IPS-18a (cell line): ENCODE data around the gene TEX29.

Source experiments
- H3K27ac ChIP-seq: one replicate; pipeline ENCODE4 v1.5.1; 2013; ENCODE audit warnings: low read length
- H3K27me3 ChIP-seq: one replicate; pipeline ENCODE4 v1.6.1; 2013; ENCODE audit warnings: mild to moderate bottlenecking, low read length; ENCODE audit not compliant: control insufficient read depth, insufficient read depth
- H3K36me3 ChIP-seq: one replicate; pipeline ENCODE4 v1.6.1; 2013; ENCODE audit warnings: low read depth, low read length; ENCODE audit not compliant: control insufficient read depth
- H3K4me1 ChIP-seq: one replicate; pipeline ENCODE4 v1.6.1; 2013; ENCODE audit warnings: low read depth, low read length; ENCODE audit not compliant: control insufficient read depth
- H3K4me3 ChIP-seq: one replicate; pipeline ENCODE4 v1.5.1; 2013; ENCODE audit warnings: low read length
- H3K9ac ChIP-seq: one replicate; pipeline ENCODE4 v1.6.1; 2013; ENCODE audit warnings: mild to moderate bottlenecking, low read length, moderate library complexity
- H3K9me3 ChIP-seq: one replicate; pipeline ENCODE4 v1.6.1; 2013; ENCODE audit warnings: low read depth, low read length; ENCODE audit not compliant: control insufficient read depth

Gene TEX29

DNA sequence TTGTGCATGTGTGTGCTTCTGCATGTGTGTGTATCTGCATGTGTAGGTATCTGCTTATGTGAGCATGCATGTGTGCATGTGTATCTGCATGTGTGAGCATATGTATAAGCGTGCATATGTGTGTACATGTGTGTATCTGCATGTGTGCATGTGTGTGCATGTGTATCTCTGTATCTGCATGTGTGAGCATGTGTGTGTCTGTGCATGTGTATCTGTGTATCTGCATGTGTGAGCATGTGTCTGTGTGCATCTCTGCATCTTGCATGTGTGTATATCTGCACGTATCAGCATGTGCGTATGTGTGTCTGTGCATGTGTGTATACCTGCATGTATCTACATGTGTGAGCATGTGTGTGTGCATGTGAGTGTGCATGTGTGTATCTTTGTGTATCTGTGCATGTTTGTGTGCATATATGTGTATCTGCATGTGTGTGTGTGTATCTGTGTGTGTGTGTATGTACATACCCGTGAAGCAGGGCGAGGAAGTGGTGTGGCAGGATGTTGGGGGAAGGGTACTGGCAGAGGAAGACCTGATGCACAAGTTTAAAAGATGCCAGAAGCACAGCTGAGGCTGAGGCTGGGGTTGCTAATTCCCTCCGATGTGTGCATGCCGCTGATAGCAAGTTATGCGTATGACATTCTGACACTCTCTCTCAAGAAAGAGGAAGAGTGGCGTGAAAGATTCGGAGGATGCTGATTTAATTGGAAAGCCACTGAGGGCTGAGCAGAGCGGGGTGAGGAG, 64.2 kb downstream of the TEX29 start:
- H3K36me3 ChIP-seq = no peaks in the 10 kb centered on the region
- no peaks in the 10 kb centered on the region for H3K27me3 ChIP-seq
- H3K9me3 ChIP-seq = no peaks in the 10 kb centered on the region
- no peak overlapping the region for H3K4me3 ChIP-seq
- no peaks in the 10 kb centered on the region for H3K4me1 ChIP-seq
- no peak overlapping the region for H3K9ac ChIP-seq
- H3K27ac ChIP-seq = no peak overlapping the region

DNA sequence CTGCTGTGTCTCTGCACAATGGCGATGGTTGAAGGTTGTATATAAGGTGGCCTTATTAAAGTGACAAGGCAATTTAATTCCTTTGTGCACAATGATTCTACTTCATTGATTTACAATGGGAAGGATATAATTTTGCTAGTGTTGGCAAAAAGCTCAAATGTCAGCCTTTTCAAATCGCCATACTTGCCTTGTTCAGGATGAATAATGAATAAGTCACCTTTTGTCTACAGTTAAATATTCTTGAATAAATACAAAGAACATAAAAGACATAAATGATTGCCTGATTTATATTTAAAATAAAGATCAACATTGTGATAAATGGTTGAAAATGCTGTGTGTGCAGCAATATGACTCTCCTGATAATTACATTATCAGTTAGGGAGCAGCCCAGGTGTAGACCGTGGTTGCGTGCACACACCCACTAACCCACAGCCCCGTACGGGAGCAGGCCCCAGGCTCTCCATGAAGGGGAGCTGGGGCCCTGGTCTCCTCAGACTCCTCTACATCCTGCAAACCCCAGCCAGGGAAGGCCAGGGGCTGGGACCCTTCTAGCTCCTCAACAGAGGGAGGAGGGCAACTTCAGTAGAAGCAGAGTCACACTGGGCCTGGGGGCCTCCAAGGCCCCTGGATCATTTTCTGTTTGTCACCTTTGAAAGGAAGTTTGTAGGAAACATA, 64.9 kb downstream of the TEX29 start:
- H3K27ac ChIP-seq = no peak overlapping the region
- no peaks in the 10 kb centered on the region for H3K4me1 ChIP-seq
- no peaks in the 10 kb centered on the region for H3K9me3 ChIP-seq
- no peaks in the 10 kb centered on the region for H3K27me3 ChIP-seq
- no peak overlapping the region for H3K9ac ChIP-seq
- no peak overlapping the region for H3K4me3 ChIP-seq
- H3K36me3 ChIP-seq = no peaks in the 10 kb centered on the region

DNA sequence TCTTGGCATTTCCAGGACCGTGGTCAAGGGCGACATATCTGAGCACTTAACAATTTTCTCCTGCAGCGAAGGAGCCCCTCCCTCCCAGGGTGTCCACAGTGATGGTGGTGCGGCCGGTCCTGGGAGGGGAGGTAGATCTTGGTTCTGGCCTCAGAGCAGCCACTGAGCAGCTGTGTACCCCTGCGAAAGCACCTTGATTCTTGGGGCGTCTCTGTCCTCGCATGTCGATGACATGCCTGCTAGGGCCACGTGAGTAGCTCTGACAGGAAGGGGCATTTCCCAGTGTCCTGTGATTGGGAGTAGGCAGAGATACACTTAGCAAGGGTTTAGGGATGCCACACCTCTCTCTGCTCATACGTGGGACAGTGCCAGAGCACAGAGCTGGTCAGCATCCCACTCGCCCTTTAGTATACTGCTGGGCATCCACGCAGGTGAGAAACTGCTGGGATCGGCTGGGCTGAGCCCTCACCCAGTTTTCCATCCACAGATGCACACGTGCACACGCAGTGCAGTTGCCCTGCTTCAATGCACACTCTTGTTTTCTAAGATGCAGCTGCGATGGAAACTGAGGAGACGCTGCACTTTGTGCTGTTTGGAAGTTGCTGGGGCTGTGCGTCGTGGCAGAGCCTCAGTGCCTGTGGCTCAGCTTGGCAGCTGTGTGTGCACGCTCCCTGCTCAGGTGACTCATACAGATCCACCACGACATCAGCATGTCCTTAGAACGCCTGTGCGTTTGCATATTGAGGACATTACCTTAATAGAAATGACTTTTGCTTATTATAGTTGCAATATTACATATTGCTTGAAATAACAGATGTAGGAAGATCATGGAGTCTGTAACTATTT, 66.8 kb downstream of the TEX29 start:
- no peak overlapping the region for H3K9ac ChIP-seq
- no peaks in the 10 kb centered on the region for H3K4me1 ChIP-seq
- no peaks in the 10 kb centered on the region for H3K36me3 ChIP-seq
- no peaks in the 10 kb centered on the region for H3K27me3 ChIP-seq
- H3K27ac ChIP-seq = no peak overlapping the region
- no peaks in the 10 kb centered on the region for H3K9me3 ChIP-seq
- no peak overlapping the region for H3K4me3 ChIP-seq

DNA sequence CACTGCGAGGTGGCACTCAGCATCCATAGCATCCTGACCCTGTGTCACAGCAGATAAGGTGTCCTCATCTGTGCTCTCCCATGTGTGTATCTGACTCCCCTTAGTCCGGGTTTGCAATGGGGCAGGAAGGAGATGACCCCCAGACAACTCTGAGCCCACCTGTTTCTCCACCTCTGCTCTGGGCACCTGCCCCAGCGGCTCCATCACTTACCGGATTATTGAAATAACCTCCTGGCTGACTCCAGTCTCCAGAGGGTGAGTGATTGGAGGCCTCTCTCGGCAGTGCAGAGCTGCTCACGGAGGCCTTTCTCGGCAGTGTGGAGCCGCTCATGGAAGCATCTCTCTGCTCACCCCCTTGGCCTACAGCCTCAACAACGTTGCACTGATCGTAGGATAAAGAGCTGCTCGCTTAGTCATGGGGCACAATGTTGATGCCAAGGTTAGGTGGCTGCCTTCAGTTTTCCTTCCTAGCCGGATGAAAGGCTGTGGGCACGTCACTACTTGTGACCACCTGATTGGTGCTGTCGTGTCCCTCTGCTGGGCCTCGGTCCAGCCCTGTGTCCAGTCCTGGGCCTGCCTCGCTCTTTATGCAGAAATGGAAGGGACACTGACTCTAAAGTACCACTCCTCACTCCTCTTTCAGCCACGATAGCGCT, 67.6 kb downstream of the TEX29 start:
- H3K36me3 ChIP-seq = no peaks in the 10 kb centered on the region
- H3K4me3 ChIP-seq = no peak overlapping the region
- no peaks in the 10 kb centered on the region for H3K27me3 ChIP-seq
- no peak overlapping the region for H3K27ac ChIP-seq
- H3K9me3 ChIP-seq = no peaks in the 10 kb centered on the region
- H3K4me1 ChIP-seq = no peaks in the 10 kb centered on the region
- no peak overlapping the region for H3K9ac ChIP-seq

DNA sequence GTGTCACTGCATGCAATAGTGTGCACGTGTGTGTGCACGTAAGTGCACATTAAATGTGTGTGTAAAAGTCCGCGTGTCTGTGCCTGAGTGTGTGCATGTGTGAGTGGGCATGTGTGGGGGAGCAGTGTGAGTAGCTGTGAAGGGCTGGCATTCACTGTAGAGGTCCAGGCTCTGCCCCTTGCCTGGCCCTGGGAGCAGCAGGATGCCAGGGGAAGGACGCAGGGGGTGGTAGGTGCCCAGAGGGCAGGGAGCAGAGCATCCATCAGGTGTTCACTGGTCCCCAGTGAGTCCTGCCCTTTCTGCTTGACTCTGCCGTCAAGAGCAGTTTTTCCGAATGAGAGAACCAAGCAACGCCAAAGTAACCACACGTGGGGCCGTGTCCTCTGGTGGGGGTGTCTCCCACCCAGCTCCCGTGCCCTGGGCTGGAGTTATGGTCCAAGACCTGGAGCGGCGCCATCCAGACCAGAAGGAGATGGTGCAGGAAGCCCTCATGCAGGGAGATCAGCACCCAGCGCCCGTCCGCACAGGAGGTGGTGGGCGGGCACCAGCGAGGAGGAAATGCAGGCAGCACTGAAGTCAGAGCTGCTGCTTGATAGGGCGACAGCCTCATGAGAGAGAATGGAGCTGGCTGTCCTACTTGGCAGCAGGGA, 68.5 kb downstream of the TEX29 start:
- no peaks in the 10 kb centered on the region for H3K4me1 ChIP-seq
- H3K36me3 ChIP-seq = no peaks in the 10 kb centered on the region
- H3K9me3 ChIP-seq = no peaks in the 10 kb centered on the region
- no peak overlapping the region for H3K27ac ChIP-seq
- no peak overlapping the region for H3K4me3 ChIP-seq
- H3K9ac ChIP-seq = no peak overlapping the region
- no peaks in the 10 kb centered on the region for H3K27me3 ChIP-seq

DNA sequence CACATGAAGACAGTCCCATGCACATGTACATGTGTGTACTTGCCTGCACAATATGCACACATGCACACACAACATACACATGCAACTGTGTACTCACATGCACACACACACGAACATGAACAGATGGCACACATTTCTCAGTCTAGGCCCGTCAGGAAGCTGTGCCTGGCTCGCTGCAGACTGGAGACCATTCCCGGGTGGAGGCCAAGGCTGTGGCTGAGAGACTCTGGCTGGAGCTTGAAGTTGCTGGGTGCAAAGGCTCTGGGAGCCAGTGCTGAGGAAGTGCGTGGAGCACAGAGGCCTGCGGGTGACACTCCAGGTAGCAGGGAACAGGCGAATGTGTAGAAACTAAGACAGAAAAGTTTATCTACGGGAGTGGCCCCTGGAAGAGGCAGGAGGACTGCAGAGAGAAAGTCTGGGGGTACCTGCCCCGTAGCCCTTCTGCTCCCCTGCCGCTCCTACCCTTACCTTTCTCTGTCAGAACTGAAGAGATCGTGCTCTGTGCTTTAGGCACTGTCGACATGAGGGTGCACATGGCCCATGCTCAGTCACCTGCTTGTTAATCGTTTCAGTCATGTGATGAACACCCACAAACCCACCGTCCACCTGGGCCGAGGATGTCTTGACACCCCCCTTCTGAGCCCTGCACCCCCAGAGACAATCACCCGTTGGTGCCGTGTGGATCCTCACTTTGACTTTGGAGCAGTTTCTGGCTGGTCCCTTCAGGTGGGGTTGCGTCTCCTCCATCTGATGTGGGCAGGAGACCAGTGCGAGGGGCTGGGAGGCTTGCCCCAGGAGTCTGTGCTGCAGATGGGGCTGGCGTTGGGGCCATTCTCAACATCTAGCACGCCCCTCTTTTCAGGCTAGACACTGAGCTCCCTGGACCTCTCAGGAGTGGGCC, 69.4 kb downstream of the TEX29 start:
- Histone ChIP-seq H3K9me3 (no peaks in the 10 kb centered on the region), H3K4me1 (no peaks in the 10 kb centered on the region), H3K36me3 (no peaks in the 10 kb centered on the region), H3K27me3 (no peaks in the 10 kb centered on the region), H3K4me3 (no peak overlapping the region), H3K9ac (no peak overlapping the region), H3K27ac (no peak overlapping the region)

DNA sequence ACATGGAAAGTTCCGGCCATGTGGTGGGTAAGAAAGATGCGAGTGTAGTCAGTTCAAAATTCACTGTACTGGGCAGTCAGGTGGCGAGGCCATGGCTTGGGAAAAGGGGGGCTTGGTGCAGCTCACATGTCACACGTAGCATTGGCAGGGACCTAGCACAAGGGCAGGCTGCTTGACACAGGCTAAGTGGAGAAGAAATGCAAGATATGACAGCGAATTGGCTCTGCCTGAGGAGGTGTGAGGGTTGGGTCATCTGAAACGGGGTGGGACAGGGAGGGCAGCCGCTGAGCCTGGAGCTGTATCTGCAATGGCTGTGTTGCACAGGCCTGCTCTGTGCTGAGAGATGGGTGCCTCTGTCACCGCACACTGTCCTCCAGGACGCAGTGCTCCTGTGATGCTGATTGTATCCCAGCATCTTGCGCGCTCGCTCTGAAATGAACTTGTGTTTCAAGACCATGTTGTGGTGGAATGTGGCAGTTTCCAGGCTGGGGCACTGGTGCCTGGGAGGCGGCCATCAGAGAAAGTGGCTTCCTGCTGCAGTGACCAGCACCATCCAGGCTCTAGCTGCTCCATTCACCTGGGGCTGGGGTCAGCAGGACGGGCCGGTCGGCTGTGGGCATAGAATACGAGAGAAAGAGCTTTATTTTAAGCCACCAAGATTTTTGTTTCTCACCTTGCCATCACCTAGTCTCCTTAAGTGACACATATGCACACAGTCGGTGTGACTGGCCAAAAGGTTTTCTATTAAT, 70.3 kb downstream of the TEX29 start:
- Histone ChIP-seq H3K4me1 (no peaks in the 10 kb centered on the region), H3K9me3 (no peaks in the 10 kb centered on the region), H3K27me3 (no peaks in the 10 kb centered on the region), H3K9ac (no peak overlapping the region), H3K4me3 (no peak overlapping the region), H3K36me3 (no peaks in the 10 kb centered on the region), H3K27ac (no peak overlapping the region)

DNA sequence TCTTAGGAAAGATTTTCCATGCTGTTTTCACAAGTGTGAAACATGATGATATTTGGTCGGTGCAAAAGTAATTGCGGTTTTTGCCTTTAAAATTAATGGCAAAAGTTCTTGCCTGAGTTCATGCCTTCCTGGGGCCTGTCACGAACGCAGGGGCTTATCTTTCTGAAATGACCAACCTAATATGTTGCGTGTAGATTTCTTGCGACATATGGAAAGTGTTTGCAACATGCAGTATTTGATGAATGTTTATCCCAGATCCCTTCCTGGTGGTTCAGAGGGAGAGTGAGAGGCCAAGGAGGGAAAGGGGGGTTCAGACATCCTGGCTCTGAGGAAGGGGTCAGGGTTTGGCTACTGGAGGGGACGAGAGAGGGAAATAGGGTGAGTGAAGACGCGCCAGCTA, 72.0 kb downstream of the TEX29 start:
- Histone ChIP-seq H3K9ac (no peak overlapping the region), H3K27me3 (no peaks in the 10 kb centered on the region), H3K27ac (no peak overlapping the region), H3K36me3 (no peaks in the 10 kb centered on the region), H3K9me3 (no peaks in the 10 kb centered on the region), H3K4me1 (no peaks in the 10 kb centered on the region), H3K4me3 (no peak overlapping the region)

DNA sequence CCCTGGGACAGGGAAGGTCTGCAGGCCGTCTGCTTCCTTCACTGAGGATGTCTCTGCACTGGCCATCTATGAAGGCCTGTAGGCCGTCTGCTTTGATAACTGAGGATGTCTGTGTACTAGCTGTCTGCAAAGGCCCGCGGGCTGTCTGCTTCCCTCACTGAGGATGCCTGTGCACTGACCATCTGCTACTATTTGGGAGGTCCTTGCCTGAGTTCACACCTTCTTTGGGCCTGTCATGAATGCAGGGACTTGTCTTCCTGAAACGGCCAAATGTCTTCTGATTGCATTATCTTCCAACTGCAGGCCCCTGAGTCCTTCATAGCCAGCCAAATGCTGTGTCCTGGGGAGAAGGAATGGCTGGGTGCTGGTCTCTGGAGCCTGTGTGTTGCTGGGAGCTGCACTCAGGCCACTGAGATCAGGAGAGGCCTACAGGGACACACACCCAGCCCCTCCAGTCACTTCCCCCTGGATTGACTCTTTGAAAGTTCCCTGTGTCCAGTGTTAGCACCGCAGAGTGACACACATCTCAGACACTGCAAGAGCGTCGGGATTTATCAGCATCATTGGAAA, 72.9 kb downstream of the TEX29 start:
- Histone ChIP-seq H3K4me1 (no peaks in the 10 kb centered on the region), H3K9ac (no peak overlapping the region), H3K9me3 (no peaks in the 10 kb centered on the region), H3K27ac (no peak overlapping the region), H3K36me3 (no peaks in the 10 kb centered on the region), H3K27me3 (no peaks in the 10 kb centered on the region), H3K4me3 (no peak overlapping the region)
